ENCODE results near the gene DLG1. TPM values are rescaled to one million over a fixed set of nuclear protein-coding genes. Genes with fewer than 3 reads are reported as not detected.

The DLG1 gene
- total RNA-seq, 1 donor from 2014 or later: 157 TPM

- Mint-ChIP-seq H3K36me3 (ENCODE audit: low read depth) (peaks cover 10% of the 10 kb centered on the region), H3K4me1 (ENCODE audit: low read depth) (peaks cover 66% of the 10 kb centered on the region), H3K27ac (ENCODE audit: unreplicated experiment) (peak overlapping the region; percentile 88), H3K4me3 (ENCODE audit: unreplicated experiment) (peak overlapping the region; percentile 42), H3K9me3 (ENCODE audit: low read depth) (no peaks in the 10 kb centered on the region), H3K27me3 (ENCODE audit: low read depth) (no peaks in the 10 kb centered on the region)
- no peak for DNase-seq (ENCODE audit: low spot score)
- no peak for TF ChIP-seq CTCF (IDR thresholded peaks at IDR 0.05)
Measured at GRCh38 chr3:197268294-197268693, 30.1 kb downstream of the DLG1 start.

GRCh38 chr3:197266331-197266730 lies 32.1 kb downstream of the DLG1 start:
- peaks cover 12% of the 10 kb centered on the region for H3K36me3 Mint-ChIP-seq (ENCODE audit: low read depth)
- H3K27me3 Mint-ChIP-seq (ENCODE audit: low read depth): no peaks in the 10 kb centered on the region
- H3K9me3 Mint-ChIP-seq (ENCODE audit: low read depth): no peaks in the 10 kb centered on the region
- no peak overlapping the region for H3K27ac Mint-ChIP-seq (ENCODE audit: unreplicated experiment)
- H3K4me1 Mint-ChIP-seq (ENCODE audit: low read depth): peaks cover 51% of the 10 kb centered on the region
- no peak overlapping the region for H3K4me3 Mint-ChIP-seq (ENCODE audit: unreplicated experiment)
- no peak for DNase-seq (ENCODE audit: low spot score)
- no peak for TF ChIP-seq CTCF (IDR thresholded peaks at IDR 0.05)

- TF ChIP-seq CTCF (IDR thresholded peaks at IDR 0.05): no peak
Measured at GRCh38 chr3:197262709-197263108, 35.7 kb downstream of the DLG1 start.

GRCh38 chr3:197261164-197261509 lies 37.3 kb downstream of the DLG1 start:
- Mint-ChIP-seq H3K36me3 (ENCODE audit: low read depth) (peaks cover 3% of the 10 kb centered on the region), H3K4me3 (ENCODE audit: unreplicated experiment) (no peak overlapping the region), H3K9me3 (ENCODE audit: low read depth) (no peaks in the 10 kb centered on the region), H3K27ac (ENCODE audit: unreplicated experiment) (peak overlapping the region; percentile 6), H3K27me3 (ENCODE audit: low read depth) (no peaks in the 10 kb centered on the region), H3K4me1 (ENCODE audit: low read depth) (peaks cover 43% of the 10 kb centered on the region)
- TF ChIP-seq CTCF (IDR thresholded peaks at IDR 0.05): no peak
- no peak for DNase-seq (ENCODE audit: low spot score)

More at GRCh38 chr3:197262709-197263108, 35.7 kb downstream of the DLG1 start:
- no peaks in the 10 kb centered on the region for H3K9me3 Mint-ChIP-seq (ENCODE audit: low read depth)
- H3K27ac Mint-ChIP-seq (ENCODE audit: unreplicated experiment): no peak overlapping the region
- DNase-seq (ENCODE audit: low spot score): no peak
- H3K4me1 Mint-ChIP-seq (ENCODE audit: low read depth): peaks cover 42% of the 10 kb centered on the region
- H3K27me3 Mint-ChIP-seq (ENCODE audit: low read depth): no peaks in the 10 kb centered on the region
- H3K36me3 Mint-ChIP-seq (ENCODE audit: low read depth): peaks cover 6% of the 10 kb centered on the region
- H3K4me3 Mint-ChIP-seq (ENCODE audit: unreplicated experiment): no peak overlapping the region

- Mint-ChIP-seq H3K4me3 (ENCODE audit: unreplicated experiment) (no peak overlapping the region), H3K9me3 (ENCODE audit: low read depth) (no peaks in the 10 kb centered on the region), H3K4me1 (ENCODE audit: low read depth) (peaks cover 44% of the 10 kb centered on the region), H3K36me3 (ENCODE audit: low read depth) (peaks cover 2% of the 10 kb centered on the region), H3K27me3 (ENCODE audit: low read depth) (no peaks in the 10 kb centered on the region), H3K27ac (ENCODE audit: unreplicated experiment) (peak overlapping the region; percentile 6)
- DNase-seq (ENCODE audit: low spot score): no peak
- no peak for TF ChIP-seq CTCF (IDR thresholded peaks at IDR 0.05)
Measured at GRCh38 chr3:197260491-197261163, 37.8 kb downstream of the DLG1 start.

All from chondrocyte (in vitro differentiated cells).